HG02763 (cell line): Measurements from ENCODE around the gene LPAR3.

Experiments used
- ATAC-seq: cut with Tn5 transposase; IDR thresholded peaks from one replicate; pipeline ENCODE4 v1.9.1; 2021; ENCODE audit warnings: mild to moderate bottlenecking, moderate library complexity; ENCODE audit not compliant: unreplicated experiment

Gene LPAR3

DNA sequence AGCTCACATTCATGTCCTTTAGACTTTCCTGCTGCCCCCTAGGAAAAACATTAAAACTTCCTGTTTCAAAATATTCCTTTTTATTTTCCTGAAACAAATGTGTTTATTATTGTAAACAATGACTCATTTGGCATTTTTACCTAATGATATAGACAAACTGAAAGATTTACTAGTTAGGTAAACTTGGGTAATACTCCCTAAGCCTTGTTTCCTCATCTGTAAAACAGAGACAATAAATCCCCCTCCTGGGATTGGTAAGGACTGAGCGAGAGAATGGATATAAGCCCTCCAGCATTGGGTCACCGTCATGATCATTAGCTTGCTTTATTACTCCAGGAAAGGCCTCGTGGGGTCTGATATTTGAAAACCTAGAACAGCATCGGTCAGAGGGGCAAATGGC, 59.8 kb downstream of the LPAR3 start:
- ATAC-seq: no peak

- ATAC-seq: no peak
Measured at GRCh38 chr1:84830136-84830535, 62.9 kb downstream of the LPAR3 start.

- no peak for ATAC-seq
Measured at GRCh38 chr1:84827976-84828375, 65.0 kb downstream of the LPAR3 start.

- ATAC-seq: no peak
Measured at GRCh38 chr1:84827555-84827954, 65.5 kb downstream of the LPAR3 start.

DNA sequence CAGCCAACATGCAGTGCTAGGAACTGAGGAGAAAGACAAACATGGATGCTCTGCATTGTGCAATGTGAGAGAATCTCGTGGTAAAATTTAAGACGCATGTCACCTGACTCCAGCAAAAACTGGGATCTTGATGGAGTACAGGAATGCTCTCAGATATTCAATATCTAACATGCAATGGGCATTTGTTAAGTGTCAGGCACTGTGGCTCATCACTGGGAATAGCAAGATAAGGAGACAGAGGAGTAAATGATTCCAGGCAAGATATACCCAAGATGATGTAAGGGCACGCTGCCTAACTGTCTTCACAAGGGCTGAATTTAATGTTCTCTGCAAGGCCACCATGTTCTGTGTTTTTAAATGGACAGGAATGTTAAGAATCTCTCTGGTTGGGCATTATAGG, 67.8 kb downstream of the LPAR3 start:
- no peak for ATAC-seq

GRCh38 chr1:84823991-84824390, 69.0 kb downstream of the LPAR3 start:
- ATAC-seq: no peak

GRCh38 chr1:84823511-84823910, 69.5 kb downstream of the LPAR3 start:
- ATAC-seq: no peak

GRCh38 chr1:84810343-84810742, 82.7 kb downstream of the LPAR3 start:
- no peak for ATAC-seq

- no peak for ATAC-seq
Measured at GRCh38 chr1:84809023-84809422, 84.0 kb downstream of the LPAR3 start.

GRCh38 chr1:84803604-84804003, 89.4 kb downstream of the LPAR3 start:
- no peak for ATAC-seq

- ATAC-seq: no peak
Measured at GRCh38 chr1:84802567-84803232, 90.3 kb downstream of the LPAR3 start.

DNA sequence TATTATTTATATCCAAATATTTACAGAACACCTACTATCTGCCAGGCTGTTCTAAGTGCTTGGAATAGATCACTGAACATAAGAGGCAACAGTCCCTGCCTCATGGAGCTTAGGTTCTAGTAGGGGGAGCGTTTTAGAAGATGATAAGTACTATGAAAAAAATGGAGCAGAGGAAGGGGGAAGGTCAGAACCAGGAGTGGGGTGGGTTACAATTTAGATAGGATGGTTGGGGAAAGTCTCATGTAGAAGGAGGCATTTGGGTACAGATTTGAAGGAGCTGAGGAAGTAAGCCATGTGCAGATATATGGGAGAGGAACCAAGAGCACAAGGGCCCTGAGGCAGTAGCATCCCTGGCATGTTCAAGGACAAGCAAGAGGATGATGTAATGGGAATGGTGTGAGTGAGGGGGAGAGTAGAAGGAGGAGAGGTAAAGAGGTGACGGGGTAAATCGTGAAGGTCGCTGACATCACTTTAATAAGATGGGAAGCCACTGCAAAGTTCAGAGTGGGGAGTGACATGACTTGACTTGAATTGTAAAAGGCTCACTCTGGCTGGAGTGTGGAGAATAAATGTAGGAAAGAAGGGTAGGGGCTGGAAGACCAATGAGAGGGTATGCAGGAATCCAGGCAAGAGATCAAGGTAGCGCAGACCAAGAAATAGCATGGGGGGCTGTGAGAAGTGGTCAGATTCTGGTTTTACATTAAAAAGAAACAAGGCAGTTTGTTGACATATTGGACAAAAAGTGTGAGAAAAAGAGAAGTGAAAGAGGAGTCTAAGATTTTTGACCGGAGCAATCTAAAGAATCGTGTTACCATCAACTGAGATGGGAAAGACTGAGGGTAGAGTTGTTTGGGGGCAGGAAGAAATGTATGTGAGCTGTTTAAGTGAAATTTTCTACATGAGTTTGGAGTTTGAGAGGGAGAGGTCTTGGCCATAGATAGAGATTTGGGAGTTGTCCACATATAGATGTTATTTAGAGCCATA, 92.6 kb downstream of the LPAR3 start:
- ATAC-seq: no peak

DNA sequence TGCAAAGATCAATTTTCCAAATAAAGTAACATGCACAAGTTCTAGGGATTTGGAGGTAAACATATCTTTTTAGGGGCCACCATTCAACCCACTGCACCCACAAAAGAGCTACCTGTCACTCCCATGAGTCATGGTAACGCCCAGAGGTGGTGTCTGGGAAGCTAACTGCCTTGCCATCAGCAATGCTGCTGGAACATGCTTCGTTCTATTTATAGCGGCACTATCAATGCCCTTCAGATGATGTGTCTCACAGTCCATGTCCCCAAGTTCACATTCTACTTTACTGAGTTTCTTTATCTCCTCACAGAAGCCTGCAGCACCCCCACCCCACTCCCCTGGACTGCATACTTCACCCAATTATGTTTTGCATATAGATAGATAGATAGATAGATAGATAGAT, 95.4 kb downstream of the LPAR3 start:
- ATAC-seq: no peak

DNA sequence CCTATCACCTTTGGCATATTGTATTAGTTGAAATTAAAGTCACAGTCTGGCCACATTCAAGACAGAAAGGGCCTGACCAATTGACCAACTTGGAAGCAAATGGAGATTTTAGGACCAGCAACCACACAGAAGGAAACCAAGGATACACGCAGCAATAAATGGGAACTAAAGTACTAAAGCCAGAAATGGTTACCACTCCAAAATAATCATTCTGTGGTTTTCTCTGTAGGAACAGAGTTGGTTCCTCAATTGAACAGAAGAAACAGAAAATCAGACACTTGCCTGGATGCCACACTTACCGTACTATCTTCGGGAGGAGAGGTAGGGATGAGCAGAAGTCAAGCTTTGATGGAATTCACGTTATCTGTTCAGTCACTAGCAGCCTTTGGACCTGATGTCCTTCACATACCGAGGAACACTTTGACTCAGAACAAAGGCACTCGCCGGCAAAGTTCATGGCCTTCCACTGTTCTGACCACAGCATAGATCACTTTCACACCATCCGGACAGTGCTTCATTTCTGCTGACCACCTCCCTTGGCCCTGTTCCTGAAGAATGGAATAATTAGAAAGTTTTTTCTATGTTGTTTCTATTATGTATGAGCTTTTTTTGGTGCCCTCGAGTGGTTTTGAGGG, 96.9 kb downstream of the LPAR3 start:
- no peak for ATAC-seq

DNA sequence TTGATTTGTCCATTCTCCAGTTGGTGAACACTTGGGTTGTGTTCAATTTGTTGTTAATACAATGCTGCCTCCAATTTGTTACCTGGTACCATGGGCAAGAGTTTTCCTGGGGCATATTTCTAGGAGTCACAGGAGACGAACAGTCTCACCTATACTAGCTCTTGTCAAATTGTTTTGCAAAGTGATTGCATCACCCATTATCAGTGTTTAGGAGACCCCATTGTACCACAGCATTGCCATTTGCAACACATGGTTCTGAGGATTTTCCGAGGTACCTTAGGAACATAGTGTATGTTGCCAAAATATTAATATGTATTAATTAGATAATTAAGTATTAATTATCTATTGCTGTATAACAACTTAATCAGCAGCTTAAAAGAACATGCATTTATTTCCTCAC, 97.8 kb downstream of the LPAR3 start:
- no peak for ATAC-seq

DNA sequence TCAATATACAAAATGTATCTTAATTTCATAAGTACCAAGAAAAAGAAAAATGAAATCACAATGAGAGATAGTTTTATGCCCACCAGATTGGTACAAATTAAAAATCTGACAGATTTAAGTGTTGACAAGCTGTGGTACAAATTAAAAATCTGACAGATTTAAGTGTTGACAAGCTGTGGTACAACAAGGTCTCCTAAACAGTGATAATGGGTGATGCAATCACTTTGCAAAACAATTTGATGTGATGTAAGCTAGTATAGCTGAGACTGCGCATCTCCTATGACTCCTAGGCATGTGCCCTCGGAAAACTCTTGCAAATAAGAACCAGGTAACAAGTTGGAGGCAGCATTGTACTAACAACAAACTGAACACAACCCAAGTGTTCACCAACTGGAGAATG, 100.6 kb downstream of the LPAR3 start:
- ATAC-seq: no peak

DNA sequence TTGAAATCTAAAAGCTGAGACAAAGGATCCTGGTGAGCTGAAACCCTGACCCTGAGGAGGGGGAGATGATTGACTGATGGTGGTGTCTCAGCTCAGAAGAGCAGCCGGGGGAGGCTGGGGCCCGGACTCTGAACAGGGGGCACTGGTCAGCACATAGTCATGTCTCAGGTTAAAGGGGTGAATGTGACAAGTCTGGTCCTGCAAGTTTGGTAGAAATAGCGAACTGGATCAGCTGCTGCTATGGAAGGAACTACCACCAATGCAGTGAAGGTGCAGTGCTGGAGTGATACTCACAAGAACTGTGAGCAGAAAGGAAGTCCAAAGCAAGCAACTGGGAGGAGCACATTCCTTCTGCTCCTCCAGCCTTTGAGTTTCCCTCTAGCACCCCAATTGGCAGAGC, 104.0 kb downstream of the LPAR3 start:
- no peak for ATAC-seq

DNA sequence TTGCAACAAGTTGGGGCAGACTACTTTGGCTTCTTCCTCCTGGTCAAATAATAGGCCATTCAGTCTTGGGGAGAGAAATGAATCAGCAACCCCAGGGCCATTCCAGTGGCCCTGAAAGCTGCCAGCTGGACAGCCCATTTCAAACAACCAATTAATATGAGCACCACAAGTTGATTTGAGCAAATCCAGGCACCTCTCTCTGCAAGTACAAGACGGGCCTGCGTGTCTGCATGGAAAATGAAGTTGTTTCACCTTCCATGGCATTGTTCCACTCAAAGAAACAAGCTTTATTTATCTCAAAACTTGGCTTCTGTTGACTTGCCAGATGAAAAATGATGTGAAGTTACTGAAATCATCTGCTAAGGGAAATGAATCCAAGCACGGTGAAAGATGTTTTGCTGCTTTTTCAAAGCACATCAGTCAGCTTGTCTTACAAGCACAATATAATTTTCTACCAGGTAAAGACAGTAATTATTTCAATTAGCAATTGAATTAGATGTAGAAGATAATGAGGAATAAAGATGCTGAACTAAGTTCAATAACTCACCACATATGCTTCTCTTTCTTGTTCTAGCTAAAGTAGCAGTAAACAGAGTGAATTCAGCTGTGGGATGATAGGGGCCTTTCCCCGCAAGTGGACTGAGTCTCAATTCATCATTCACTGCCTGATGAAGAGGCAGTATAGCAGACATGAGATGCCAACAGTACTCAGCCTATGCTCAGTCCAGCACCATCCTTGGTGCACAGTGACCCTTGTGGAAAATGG, 107.6 kb downstream of the LPAR3 start:
- ATAC-seq: no peak

GRCh38 chr1:84782881-84783280, 110.1 kb downstream of the LPAR3 start:
- ATAC-seq: no peak

GRCh38 chr1:84781946-84782771, 110.8 kb downstream of the LPAR3 start:
- peak; percentile 58 for ATAC-seq
